ENCODE measurements around the gene COLEC11. TPM values are rescaled to one million over a fixed set of nuclear protein-coding genes. Genes with fewer than 3 reads are reported as not detected.
A peak's percentile ranks its signal among the peaks of the same experiment; 100 is the strongest.
"Not testable (repeated sequence)": the region's sequence is repeated elsewhere in the genome, so short reads cannot be mapped to it uniquely, and the experiment has no call there.

COLEC11 gene
- total RNA-seq, 2 experiments from 2014 or later, result 0.47 TPM; not detected in 1

DNA sequence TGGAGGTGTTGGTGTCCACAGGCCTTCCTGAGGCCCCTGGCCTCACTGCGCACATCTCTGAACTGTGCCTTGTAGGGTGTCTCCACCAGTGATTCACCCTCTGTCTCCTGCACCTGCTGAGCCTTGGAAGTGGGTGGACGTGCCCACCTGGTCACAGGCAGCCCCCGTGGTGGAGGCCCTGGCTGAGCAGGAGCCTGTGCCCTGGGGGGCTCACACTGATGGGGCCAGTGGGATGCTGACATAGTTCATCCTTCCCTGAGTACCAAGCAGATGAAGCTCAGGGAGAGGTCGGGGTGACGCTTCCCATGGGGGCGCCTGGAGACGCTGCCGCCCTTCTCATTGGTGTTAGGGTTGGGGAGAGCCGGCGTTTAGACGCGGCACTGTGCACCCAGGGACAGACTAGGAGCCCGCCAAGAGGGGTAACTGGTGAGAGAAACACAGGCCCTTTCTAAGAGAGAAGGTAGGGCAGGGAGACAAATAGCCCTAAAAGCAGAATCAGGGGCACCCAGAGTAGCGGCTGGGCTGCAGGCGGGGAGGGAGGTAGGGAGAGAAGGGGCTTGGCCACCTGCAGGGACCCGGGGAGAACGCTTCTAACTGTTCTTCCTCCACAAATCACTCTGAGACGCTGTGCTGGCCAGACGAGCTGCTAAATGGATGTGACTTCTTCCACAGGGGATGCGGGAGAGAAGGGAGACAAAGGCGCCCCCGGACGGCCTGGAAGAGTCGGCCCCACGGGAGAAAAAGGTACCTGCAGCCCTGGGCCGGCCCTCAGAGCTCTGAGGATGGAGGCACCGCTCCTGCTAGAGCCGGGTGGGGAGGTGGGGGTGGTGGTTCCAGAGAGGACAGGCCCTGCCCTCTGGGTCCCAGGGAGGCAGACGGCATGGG, 18.0 kb downstream of the COLEC11 start:
- CTCF ChIA-PET, result no interaction called here
- no peak for ATAC-seq (ENCODE audit: poor library complexity)
- Mint-ChIP-seq H3K4me3 (no peak overlapping the region), H3K4me1 (ENCODE audit: low read depth) (peaks cover 7% of the 10 kb centered on the region), H3K9me3 (peaks cover 2% of the 10 kb centered on the region), H3K36me3 (ENCODE audit: low read depth) (peaks cover 4% of the 10 kb centered on the region), H3K27ac (no peak overlapping the region), H3K27me3 (no peaks in the 10 kb centered on the region)
- Histone ChIP-seq H3K4me1 (ENCODE audit: insufficient read depth, low read length) (peaks cover 4% of the 10 kb centered on the region), H3K27me3 (ENCODE audit: control insufficient read depth in 1 of 2, insufficient read depth in 2 of 2, low read length in 2 of 2) (no peaks in the 10 kb centered on the region), H3K27ac (ENCODE audit: low read depth in 1 of 2, low read length in 2 of 2) (no peak overlapping the region), H3K9me3 (ENCODE audit: control insufficient read depth in 1 of 2, insufficient read depth in 1 of 2, low read length in 2 of 2) (peaks cover 0 to 31% of the 10 kb centered on the region in 2 experiments), H3K36me3 (ENCODE audit: insufficient read depth, low read length) (no peaks in the 10 kb centered on the region), H3K4me3 (ENCODE audit: low read length) (no peak overlapping the region)
- POLR2A ChIA-PET, result no interaction called here
- no peak for DNase-seq
- TF ChIP-seq, protein P1, sequence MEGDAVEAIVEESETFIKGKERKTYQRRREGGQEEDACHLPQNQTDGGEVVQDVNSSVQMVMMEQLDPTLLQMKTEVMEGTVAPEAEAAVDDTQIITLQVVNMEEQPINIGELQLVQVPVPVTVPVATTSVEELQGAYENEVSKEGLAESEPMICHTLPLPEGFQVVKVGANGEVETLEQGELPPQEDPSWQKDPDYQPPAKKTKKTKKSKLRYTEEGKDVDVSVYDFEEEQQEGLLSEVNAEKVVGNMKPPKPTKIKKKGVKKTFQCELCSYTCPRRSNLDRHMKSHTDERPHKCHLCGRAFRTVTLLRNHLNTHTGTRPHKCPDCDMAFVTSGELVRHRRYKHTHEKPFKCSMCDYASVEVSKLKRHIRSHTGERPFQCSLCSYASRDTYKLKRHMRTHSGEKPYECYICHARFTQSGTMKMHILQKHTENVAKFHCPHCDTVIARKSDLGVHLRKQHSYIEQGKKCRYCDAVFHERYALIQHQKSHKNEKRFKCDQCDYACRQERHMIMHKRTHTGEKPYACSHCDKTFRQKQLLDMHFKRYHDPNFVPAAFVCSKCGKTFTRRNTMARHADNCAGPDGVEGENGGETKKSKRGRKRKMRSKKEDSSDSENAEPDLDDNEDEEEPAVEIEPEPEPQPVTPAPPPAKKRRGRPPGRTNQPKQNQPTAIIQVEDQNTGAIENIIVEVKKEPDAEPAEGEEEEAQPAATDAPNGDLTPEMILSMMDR (IDR thresholded peaks at IDR 0.05), result no peak
- intact Hi-C loops (cut with DNase I, micrococcal nuclease), result no loop called here

DNA sequence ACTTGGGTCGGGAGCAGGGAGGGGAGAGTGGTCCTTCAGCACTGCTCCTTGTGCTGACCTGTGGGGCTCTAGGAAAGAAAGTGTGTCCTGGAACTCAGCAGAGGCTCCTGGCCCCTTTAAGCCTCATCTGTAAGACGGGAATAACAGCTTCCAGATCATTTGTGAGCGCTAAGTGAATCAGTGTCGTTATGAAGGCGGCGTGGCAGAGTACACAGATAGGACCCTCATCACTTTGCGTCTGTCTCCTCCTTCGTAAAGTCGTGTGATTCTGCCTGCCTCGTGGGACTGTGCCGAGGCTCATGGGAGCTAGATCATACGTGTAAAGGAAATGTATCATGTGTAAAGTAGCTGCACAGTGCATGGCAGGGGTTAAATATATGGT, 18.6 kb downstream of the COLEC11 start:
- TF ChIP-seq, protein P1 (IDR thresholded peaks at IDR 0.05), result no peak
- no peak for DNase-seq
- Histone ChIP-seq H3K4me1 (ENCODE audit: insufficient read depth, low read length) (peaks cover 4% of the 10 kb centered on the region), H3K27me3 (ENCODE audit: control insufficient read depth in 1 of 2, insufficient read depth in 2 of 2, low read length in 2 of 2) (no peaks in the 10 kb centered on the region), H3K27ac (ENCODE audit: low read depth in 1 of 2, low read length in 2 of 2) (no peak overlapping the region), H3K36me3 (ENCODE audit: insufficient read depth, low read length) (no peaks in the 10 kb centered on the region), H3K9me3 (ENCODE audit: control insufficient read depth in 1 of 2, insufficient read depth in 1 of 2, low read length in 2 of 2) (peaks cover 0 to 31% of the 10 kb centered on the region in 2 experiments), H3K4me3 (ENCODE audit: low read length) (no peak overlapping the region)
- POLR2A ChIA-PET, result no interaction called here
- CTCF ChIA-PET, result no interaction called here
- Mint-ChIP-seq H3K4me3 (no peak overlapping the region), H3K27ac (no peak overlapping the region), H3K4me1 (ENCODE audit: low read depth) (peaks cover 7% of the 10 kb centered on the region), H3K9me3 (peaks cover 2% of the 10 kb centered on the region), H3K36me3 (ENCODE audit: low read depth) (peaks cover 4% of the 10 kb centered on the region), H3K27me3 (no peaks in the 10 kb centered on the region)
- no peak for ATAC-seq (ENCODE audit: poor library complexity)
- intact Hi-C loops (cut with DNase I, micrococcal nuclease), result no loop called here

DNA sequence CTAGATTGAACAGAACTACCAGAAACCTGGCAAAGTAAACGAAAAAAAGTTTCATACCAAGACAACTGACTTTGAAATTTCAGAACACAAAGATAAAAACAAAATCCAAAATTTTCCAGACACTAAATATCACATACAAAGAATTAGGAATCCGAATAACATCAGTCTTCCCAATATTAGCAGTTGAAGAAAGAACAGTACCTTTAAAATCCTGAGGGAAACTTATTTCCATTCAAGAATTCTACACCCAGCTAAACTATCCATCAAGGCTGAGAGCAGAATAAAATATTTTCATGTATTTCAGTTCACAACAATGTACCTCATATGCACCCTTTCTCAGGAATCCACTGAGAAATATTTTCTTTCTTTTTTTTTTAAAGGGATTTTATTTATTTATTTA, 19.8 kb downstream of the COLEC11 start:
- H3K4me1 ChIP-seq (ENCODE audit: insufficient read depth, low read length); H3K36me3 Mint-ChIP-seq (ENCODE audit: low read depth); H3K36me3 ChIP-seq (ENCODE audit: insufficient read depth, low read length); intact Hi-C loops (cut with DNase I, micrococcal nuclease); DNase-seq; H3K4me3 Mint-ChIP-seq; H3K27ac ChIP-seq (ENCODE audit: low read depth in 1 of 2, low read length in 2 of 2); H3K4me1 Mint-ChIP-seq (ENCODE audit: low read depth); POLR2A ChIA-PET; H3K27me3 ChIP-seq (ENCODE audit: control insufficient read depth in 1 of 2, insufficient read depth in 2 of 2, low read length in 2 of 2); H3K27ac Mint-ChIP-seq; H3K27me3 Mint-ChIP-seq; ATAC-seq (ENCODE audit: poor library complexity); H3K9me3 Mint-ChIP-seq; H3K4me3 ChIP-seq (ENCODE audit: low read length); CTCF ChIA-PET: not testable (repeated sequence)
- peaks cover 0 to 31% of the 10 kb centered on the region in 2 experiments for H3K9me3 ChIP-seq (ENCODE audit: control insufficient read depth in 1 of 2, insufficient read depth in 1 of 2, low read length in 2 of 2)

DNA sequence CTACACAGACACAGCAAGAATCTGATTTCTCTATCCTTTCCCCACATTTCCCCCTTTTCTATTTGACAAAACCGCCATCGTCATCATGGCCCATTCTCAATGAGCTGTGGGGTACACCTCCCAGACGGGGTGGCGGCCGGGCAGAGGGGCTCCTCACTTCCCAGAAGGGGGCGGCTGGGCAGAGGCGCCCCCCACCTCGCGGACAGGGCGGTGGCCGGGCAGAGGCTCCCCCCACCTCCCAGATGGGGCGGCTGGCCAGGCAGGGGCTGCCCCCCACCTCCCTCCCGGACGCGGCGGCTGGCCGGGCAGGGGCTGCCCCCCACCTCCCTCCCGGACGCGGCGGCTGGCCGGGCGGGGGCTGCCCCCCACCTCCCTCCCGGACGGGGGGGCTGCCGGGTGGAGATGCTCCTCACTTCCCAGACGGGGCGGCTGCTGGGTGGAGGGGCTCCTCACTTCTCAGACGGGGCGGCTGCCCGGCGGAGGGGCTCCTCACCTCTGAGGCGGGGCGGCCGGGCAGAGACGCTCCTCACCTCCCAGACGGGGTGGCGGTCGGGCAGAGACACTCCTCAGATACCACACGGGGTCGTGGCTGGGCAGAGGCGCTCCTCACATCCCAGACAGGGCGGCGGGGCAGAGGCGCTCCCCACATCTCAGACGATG, 20.8 kb downstream of the COLEC11 start:
- CTCF ChIA-PET; H3K27me3 ChIP-seq (ENCODE audit: control insufficient read depth in 1 of 2, insufficient read depth in 2 of 2, low read length in 2 of 2); H3K4me3 Mint-ChIP-seq; H3K9me3 Mint-ChIP-seq; ATAC-seq (ENCODE audit: poor library complexity); H3K4me1 ChIP-seq (ENCODE audit: insufficient read depth, low read length); H3K27me3 Mint-ChIP-seq; POLR2A ChIA-PET; H3K4me3 ChIP-seq (ENCODE audit: low read length); H3K27ac Mint-ChIP-seq; H3K36me3 ChIP-seq (ENCODE audit: insufficient read depth, low read length); intact Hi-C loops (cut with DNase I, micrococcal nuclease); H3K27ac ChIP-seq (ENCODE audit: low read depth in 1 of 2, low read length in 2 of 2); H3K36me3 Mint-ChIP-seq (ENCODE audit: low read depth); H3K4me1 Mint-ChIP-seq (ENCODE audit: low read depth): not testable (repeated sequence)
- peak in 1 of 14 experiments; percentile 1 for DNase-seq
- peaks cover 0 to 31% of the 10 kb centered on the region in 2 experiments for H3K9me3 ChIP-seq (ENCODE audit: control insufficient read depth in 1 of 2, insufficient read depth in 1 of 2, low read length in 2 of 2)

DNA sequence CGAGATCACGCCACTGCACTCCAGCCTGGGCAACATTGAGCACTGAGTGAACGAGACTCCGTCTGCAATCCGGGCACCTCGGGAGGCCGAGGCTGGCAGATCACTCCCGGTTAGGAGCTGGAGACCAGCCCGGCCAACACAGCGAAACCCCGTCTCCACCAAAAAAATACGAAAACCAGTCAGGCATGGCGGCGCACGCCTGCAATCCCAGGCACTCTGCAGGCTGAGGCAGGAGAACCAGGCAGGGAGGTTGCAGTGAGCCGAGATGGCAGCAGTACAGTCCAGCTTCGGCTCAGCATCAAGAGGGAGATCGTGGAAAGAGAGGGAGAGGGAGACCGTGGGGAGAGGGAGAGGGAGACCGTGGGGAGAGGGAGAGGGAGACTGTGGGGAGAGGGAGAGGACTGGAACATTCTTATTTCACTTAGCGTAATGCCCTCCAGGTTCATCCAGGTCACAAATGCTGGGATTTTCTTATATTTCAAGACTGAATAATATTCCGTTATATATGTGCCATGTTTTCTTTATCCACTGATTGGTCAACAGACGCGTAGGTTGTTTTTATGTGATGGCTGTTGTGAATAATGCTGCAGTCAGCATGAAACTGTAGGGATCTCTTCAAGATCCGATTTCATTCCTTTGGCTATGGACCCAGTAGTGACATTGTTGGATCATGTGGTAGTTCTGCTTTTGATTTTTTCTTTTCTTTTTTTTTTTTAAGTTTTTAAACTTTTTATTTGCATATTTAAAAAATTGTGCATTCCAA, 21.7 kb downstream of the COLEC11 start:
- intact Hi-C loops (cut with DNase I, micrococcal nuclease); ATAC-seq (ENCODE audit: poor library complexity); H3K27ac ChIP-seq (ENCODE audit: low read depth in 1 of 2, low read length in 2 of 2); POLR2A ChIA-PET; H3K27ac Mint-ChIP-seq; H3K4me3 ChIP-seq (ENCODE audit: low read length); H3K36me3 ChIP-seq (ENCODE audit: insufficient read depth, low read length); DNase-seq; H3K4me1 Mint-ChIP-seq (ENCODE audit: low read depth); CTCF ChIA-PET; H3K27me3 Mint-ChIP-seq; H3K27me3 ChIP-seq (ENCODE audit: control insufficient read depth in 1 of 2, insufficient read depth in 2 of 2, low read length in 2 of 2); H3K4me1 ChIP-seq (ENCODE audit: insufficient read depth, low read length); H3K9me3 Mint-ChIP-seq; H3K4me3 Mint-ChIP-seq; H3K36me3 Mint-ChIP-seq (ENCODE audit: low read depth): not testable (repeated sequence)
- peaks cover 0 to 29% of the 10 kb centered on the region in 2 experiments for H3K9me3 ChIP-seq (ENCODE audit: control insufficient read depth in 1 of 2, insufficient read depth in 1 of 2, low read length in 2 of 2)
